Retinal pigment epithelial cell (primary cell): Measurements from ENCODE around the gene PRKCB.

Experiments
- DNase-seq: peaks from one replicate; pipeline ENCODE4 v3.0.0-alpha.2; 2010; ENCODE audit warnings: low read depth
- H3K4me3 ChIP-seq: 2 replicates; pipeline ENCODE4 v1.5.1; 2011; ENCODE audit warnings: mild to moderate bottlenecking, low read length, control low read depth, moderate library complexity
- TF ChIP-seq, protein P1 (sequence below): conservative IDR thresholded peaks from 2 replicates; pipeline ENCODE4 v1.5.1; 2011; ENCODE audit warnings: low read depth, low read length, control low read depth, inconsistent platforms

PRKCB gene

DNA sequence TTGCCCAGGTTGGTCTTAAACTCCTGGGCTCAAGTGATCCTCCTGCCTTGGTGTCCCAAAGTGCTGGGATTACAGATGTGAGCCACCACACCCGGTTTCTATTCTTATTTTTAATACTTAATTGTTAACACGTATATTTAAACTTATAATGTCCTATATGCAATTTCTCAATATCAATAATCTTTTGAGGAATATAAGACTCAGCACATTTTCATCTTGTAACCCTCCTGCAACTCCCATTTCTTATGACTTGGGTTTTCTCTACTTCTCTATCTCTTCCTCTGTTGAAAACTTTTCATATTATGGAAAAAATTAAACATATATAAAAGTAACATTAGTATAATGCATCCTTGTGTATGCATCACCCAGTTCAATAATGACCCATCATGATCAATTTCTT is 150.7 kb downstream of the PRKCB start:
- H3K4me3 ChIP-seq, result no peak overlapping the region
- TF ChIP-seq, protein P1, sequence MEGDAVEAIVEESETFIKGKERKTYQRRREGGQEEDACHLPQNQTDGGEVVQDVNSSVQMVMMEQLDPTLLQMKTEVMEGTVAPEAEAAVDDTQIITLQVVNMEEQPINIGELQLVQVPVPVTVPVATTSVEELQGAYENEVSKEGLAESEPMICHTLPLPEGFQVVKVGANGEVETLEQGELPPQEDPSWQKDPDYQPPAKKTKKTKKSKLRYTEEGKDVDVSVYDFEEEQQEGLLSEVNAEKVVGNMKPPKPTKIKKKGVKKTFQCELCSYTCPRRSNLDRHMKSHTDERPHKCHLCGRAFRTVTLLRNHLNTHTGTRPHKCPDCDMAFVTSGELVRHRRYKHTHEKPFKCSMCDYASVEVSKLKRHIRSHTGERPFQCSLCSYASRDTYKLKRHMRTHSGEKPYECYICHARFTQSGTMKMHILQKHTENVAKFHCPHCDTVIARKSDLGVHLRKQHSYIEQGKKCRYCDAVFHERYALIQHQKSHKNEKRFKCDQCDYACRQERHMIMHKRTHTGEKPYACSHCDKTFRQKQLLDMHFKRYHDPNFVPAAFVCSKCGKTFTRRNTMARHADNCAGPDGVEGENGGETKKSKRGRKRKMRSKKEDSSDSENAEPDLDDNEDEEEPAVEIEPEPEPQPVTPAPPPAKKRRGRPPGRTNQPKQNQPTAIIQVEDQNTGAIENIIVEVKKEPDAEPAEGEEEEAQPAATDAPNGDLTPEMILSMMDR, result no peak
- no peak for DNase-seq

DNA sequence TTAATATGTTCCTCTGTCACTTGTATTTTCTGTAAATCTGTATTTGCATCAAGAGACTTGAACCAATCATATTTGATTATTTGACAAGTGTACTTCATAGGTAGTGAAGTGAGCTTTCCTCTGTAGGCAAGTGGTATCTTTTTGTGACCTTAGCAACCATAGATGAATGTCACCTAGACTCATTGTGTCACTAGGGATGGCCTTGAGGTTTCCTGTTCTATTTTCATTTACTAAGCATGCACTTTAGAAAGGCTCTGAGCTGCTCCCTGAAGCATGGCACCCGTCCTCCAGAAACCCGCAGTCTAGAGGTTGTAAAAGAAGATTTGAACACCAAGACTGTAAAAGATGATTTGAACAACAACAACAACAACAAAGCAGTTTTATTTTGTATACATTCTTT is 151.7 kb downstream of the PRKCB start:
- no peak for DNase-seq

DNA sequence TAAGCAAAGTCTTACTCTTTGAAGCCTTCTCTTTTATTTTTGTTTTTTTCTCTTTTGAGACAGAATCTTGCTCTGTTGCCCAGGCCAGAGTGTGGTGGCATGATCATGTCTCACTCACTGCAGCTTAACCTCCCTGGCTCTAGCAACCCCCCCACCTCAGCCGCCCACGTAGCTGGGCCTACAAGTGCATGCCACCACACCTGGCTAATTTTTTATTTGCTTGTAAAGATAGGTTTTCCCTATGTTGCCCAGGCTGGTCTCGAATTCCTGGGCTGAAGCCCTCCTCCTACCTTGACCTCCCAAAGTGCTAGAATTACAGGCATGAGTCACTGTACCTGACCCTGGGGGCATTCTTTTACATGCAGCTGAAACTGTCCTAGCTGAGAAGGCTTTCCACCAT is 154.7 kb downstream of the PRKCB start:
- no peak overlapping the region for H3K4me3 ChIP-seq
- TF ChIP-seq, protein P1, result no peak
- no peak for DNase-seq

More for the DNA sequence above, 151.7 kb downstream of the PRKCB start:
- TF ChIP-seq, protein P1, result no peak
- H3K4me3 ChIP-seq, result no peak overlapping the region

DNA sequence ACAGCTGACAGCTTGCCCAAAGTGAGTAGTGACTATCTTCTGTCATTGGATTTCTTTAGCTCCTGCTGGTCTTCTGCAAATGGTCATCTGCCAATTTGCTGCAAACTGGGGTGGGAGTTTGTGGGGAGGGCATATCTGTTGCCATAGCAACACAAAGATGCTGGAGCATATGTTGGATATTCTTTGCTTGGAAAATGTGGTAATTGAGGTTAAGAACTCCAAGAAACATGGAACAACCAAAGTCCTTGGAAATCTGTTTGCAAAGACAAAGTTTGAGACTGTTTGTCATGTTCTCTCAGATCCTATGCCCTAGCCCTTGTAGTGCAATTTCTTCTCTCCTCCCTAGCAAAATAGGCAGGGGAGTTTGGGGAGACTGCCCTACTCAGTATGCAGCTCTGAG is 155.3 kb downstream of the PRKCB start:
- H3K4me3 ChIP-seq, result no peak overlapping the region

DNA sequence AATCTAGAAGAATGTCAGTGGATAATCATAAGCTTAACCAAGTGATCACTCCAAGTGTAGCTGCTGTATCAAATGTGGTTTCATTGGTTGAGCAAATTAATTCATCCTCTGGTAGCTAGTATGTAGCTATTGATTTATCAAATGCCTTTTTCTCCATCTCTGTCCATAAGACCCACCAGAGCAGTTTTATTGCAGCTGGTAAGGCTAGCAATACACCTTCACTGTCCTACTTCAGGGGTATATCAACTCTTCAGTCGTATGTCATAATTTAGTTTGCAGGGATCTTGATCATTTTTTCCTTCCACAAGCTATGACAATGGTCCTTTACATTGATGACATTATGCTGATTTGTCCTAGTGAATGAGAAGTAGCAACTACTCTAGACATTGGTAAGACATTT is 158.8 kb downstream of the PRKCB start:
- no peak for DNase-seq
- TF ChIP-seq, protein P1, result no peak
- H3K4me3 ChIP-seq, result no peak overlapping the region

More for the DNA sequence above, 155.3 kb downstream of the PRKCB start:
- TF ChIP-seq, protein P1, result no peak
- DNase-seq, result no peak

DNA sequence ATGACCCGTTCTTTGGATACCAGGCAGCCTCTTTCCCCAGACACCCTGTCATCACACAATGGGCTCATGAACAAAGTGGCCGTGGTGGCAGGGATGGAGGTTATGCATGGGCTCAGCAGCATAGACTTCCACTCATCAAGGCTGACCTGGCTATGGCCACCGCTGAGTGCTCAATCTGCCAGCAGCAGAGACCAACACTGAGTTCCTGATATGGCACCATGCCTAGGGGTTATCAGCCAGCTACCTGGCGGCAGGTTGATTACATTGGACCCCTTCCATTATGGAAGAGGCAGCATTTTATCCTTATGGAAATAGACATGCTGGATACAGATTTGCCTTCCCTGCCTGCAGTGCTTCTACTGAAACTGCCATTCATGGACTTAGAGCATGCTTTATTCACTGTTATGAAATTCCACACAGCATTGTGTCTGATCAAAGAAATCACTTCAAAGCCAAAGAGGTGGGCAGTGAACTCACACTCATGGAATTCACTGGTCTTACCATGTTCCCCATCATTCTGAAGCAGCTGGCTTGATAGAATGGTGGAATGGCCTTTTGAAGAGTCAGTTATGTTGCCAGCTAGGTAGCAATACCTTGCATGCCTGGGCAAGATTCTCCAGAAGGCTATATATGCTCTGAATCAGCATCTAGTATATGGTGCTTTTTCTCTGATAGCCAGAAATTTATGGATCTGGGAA is 160.6 kb downstream of the PRKCB start:
- no peak overlapping the region for H3K4me3 ChIP-seq
- TF ChIP-seq, protein P1, result no peak
- no peak for DNase-seq

DNA sequence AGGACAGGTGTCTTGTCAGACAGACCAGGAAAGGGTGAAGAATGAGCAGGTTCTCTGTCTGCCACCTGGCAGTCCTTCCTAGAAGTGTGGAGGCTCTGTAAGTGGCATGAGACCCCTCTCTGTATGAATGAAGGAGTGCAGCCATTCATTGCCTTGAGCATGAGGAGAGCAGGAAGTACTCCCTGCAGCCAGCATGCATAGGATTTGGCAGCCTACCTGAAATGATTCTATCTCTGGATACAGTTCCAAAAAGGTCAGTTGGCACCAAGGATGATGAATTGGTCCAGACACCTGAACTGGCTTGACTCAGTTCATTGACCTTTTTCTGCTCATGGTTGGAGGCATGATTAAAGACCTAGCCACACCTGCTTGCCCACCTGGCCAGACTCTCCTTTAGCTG is 163.0 kb downstream of the PRKCB start:
- DNase-seq, result no peak
- no peak overlapping the region for H3K4me3 ChIP-seq
- TF ChIP-seq, protein P1, result no peak
